NT2/D1 (cell line): ENCODE results near the gene LAMC1.

Source experiments
- SUZ12 ChIP-seq: IDR thresholded peaks from 2 replicates; pipeline ENCODE4 v1.6.1; 2011; ENCODE audit not compliant: insufficient read length, insufficient read depth; ENCODE audit errors: extremely low read depth
- YY1 ChIP-seq: IDR thresholded peaks from 2 replicates; pipeline ENCODE4 v1.6.1; 2011; ENCODE audit not compliant: insufficient read length, insufficient read depth

GRCh38 chr1:183097438-183098051 is 74.3 kb downstream of the LAMC1 start:
- TF ChIP-seq YY1, result no peak
- no peak for TF ChIP-seq SUZ12
